HG02763 (cell line): ENCODE data around the gene WDR74.
"Not testable (repeated sequence)": the region's sequence is repeated elsewhere in the genome, so short reads cannot be mapped to it uniquely, and the experiment has no call there.

Experiments used
- ATAC-seq: cut with Tn5 transposase; IDR thresholded peaks from one replicate; pipeline ENCODE4 v1.9.1; 2021; ENCODE audit warnings: mild to moderate bottlenecking, moderate library complexity; ENCODE audit not compliant: unreplicated experiment

The WDR74 gene

GRCh38 chr11:62839050-62839945 lies at the start of gene WDR74:
Gene WDR74 (minus strand): TSS chr11:62839590. CDS start chr11:62839570, 20 bp downstream.
- ATAC-seq: peak; percentile 40

- no peak for ATAC-seq
These were observed 49.7 kb upstream of the WDR74 start for GRCh38 chr11:62889126-62889483.

DNA sequence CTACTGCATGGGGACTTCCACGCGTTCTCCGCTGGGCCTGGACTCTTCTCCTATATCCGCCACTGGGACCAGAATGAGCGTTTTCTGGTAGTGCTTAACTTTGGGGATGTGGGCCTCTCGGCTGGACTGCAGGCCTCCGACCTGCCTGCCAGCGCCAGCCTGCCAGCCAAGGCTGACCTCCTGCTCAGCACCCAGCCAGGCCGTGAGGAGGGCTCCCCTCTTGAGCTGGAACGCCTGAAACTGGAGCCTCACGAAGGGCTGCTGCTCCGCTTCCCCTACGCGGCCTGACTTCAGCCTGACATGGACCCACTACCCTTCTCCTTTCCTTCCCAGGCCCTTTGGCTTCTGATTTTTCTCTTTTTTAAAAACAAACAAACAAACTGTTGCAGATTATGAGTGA lies 49.0 kb upstream of the WDR74 start:
- no peak for ATAC-seq

- ATAC-seq: no peak
These were observed 45.9 kb upstream of the WDR74 start for GRCh38 chr11:62885137-62885750.

GRCh38 chr11:62883673-62884072 lies 44.3 kb upstream of the WDR74 start:
- no peak for ATAC-seq

GRCh38 chr11:62882788-62883501 lies 43.6 kb upstream of the WDR74 start:
- ATAC-seq: no peak

DNA sequence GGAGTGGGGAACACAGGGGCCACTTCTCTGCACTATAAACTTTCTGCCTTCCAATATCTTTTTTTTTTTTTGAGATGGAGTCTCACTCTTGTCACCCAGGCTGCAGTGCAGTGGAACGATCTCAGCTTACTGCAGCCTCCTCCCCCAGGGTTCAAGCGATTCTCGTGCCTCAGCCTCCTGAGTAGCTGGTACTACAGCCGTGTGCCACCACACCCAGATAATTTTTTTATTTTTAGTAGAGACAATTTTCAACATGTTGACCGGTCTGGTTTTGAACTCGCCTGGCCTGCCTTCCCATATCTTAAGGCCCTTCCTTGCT lies 43.0 kb upstream of the WDR74 start:
- no peak for ATAC-seq

DNA sequence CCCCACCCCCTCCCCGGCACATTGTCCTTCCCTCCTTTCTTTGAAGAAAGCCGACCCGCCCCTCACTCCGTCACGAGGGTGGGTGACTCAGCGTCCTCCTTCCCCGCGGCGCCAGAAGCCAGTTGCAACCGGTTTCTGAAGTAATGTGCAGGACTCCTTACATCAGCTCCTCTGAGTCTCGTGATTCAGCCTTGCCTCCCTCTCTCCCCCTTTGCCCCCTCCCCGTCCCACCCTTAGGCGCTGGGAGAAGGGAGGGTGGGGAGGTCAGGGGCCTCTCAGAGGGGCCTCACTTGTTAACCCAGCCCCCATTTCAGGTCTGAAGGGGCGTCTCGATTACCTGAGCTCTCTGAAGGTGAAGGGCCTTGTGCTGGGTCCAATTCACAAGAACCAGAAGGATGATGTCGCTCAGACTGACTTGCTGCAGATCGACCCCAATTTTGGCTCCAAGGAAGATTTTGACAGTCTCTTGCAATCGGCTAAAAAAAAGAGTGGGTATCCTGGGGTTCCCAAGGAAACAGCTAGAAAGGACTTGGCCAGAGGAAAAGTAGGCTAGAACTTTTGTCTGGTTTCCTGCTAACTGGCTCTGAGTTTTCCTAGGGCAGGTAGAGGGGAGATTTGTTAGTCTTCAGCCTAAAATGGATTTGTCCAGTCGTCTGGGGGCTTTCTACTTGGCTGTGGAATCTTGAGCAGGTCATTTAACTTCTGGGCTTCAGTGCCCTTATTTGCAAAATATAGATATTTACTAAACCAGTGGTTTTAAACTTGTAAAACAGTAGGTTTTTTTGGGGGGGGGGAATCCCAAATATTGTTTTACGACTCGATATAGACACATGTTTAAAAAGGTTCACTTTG lies 42.4 kb upstream of the WDR74 start:
- peak; percentile 38 for ATAC-seq

- peak; percentile 68 for ATAC-seq
These were observed 41.6 kb upstream of the WDR74 start, which contains the start of gene SLC3A2 for GRCh38 chr11:62880803-62881578. Gene SLC3A2 (plus strand): TSS chr11:62880896. CDS start chr11:62881024, 128 bp downstream.

DNA sequence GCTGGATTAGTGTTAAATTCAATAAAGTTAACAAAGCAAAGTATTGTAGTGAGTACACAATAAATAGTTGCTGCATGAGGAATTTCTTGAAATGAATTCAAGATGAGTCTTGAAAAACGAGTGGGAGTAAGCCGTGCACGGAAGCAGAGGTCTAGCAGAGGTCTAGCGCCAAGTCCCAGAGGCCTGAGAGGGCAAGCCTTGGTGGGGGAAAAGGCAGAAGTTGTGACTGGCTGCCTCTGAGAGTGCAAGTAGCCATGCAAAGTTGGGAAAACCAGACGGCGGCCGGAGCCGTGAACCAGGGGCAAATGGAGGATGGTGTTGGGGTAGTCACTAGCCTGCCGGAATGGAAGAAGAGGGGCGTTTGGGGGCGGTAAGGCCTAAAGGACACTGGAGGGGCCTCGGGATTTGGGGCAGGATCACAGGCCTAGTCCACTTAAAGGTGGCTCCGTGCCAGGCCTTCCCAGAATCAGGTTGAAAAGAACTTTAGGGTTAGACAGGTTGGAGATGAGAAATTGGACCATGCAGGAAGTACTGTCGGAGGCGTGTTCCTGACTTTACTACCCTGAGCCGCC lies 40.9 kb upstream of the WDR74 start:
- no peak for ATAC-seq

DNA sequence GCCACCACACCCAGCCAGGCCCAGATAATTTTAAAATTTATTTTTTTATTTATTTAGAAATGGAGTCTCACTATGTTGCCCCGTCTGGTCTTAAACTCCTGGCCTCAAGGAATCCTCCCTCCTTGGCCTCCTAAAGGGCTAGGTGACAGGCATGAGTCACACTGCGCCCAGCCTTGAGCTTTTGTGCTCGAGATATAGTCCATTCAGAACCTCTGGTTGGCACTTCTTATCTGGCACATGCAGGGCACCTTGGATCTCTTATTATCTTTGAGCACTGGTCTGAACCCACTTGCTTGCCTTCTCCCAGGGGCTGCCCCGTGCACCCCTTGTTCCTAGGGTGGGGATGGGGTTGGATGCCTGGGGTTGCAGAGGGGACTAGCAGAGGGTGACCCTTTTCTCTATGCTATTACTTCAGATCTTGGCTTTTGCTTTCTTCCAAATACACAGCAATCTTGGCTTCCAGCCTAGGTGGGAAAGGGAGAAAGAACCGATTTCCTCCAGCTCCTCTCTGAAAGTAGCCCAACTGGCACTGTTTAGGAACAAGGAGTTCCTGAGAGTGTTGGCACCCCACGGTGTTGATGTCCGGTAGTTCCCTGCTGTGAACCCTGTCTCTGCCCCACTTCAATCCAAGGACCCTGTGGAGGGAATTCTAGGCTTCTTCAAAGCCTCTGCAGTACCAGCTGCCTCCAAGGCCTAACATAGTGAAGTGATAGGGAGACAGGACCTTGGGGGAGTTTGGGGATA lies 40.0 kb upstream of the WDR74 start:
- ATAC-seq: no peak

GRCh38 chr11:62876712-62877111 lies 37.3 kb upstream of the WDR74 start:
- no peak for ATAC-seq

GRCh38 chr11:62875698-62876478 lies 36.5 kb upstream of the WDR74 start:
- ATAC-seq: no peak

- no peak for ATAC-seq
These were observed 35.5 kb upstream of the WDR74 start for GRCh38 chr11:62874851-62875250.

- no peak for ATAC-seq
These were observed 26.2 kb upstream of the WDR74 start for GRCh38 chr11:62865635-62866034.

- no peak for ATAC-seq
These were observed 24.4 kb upstream of the WDR74 start for GRCh38 chr11:62863687-62864335.

- not testable (repeated sequence) for ATAC-seq
These were observed 22.3 kb upstream of the WDR74 start for GRCh38 chr11:62861564-62862192.
